ENCODE results near the gene DYSF. TPM values are rescaled to one million over a fixed set of nuclear protein-coding genes. Genes with fewer than 3 reads are reported as not detected.

Gene DYSF
- total and polyA plus RNA-seq, 2 donors (not counting 3 experiments of a cell fraction or from before 2014, with no cell fraction given): 50.9 to 152 TPM

DNA sequence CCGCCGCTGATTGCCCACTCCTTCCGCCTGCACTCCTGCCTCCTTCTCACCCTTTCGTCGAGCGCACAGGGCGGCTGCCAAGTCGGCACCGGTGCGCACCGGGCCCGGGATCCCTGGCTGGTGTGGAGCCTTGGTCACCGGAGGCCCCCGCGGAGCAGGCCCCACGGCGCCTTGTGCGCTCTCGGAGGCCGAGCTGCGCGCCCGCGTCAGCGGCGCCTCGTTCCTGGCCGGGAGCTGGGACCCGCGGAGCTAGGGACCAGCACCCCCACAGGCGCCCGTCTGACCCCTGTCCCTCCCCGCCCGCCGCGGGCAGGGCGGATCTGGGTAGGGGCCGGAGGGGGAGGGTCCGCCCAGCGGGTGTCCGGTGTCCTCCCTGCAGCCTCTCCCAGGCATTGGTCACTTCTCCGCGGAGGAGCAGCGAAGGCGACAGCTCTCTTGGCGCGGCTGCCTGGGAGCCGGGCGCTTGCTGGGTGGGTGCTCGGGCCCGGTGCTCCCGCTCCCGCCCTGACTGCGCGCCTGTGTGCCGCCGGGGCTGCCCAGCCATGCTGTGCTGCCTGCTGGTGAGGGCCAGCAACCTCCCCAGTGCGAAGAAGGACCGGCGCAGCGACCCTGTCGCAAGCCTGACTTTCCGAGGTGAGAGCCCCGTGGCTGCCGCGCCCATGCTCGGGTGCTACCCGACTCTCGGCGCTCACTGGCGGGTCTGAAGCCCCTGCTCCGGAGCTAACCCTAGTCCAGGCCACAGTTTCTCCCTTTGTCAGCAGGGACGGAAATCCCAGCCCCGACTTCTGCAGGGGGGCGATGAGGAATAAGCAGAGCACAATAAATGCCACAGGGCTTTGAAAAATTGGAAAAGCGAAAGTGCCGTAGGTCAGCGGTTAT lies 13.2 kb downstream of the DYSF start:
- Histone ChIP-seq H3K9me3 (replicated peaks; ENCODE audit: control insufficient read depth, insufficient read depth, low read length) (no peaks in the 10 kb centered on the region), H4K20me1 (replicated peaks; ENCODE audit: control insufficient read depth, extremely low read depth, insufficient read depth, low read length) (no peaks in the 10 kb centered on the region), H3K4me1 (ENCODE audit: control insufficient read depth, extremely low read depth, insufficient read depth, low read length) (peaks cover 34% of the 10 kb centered on the region), H3K4me3 (replicated peaks in 1 of 3; ENCODE audit: insufficient read depth in 1 of 3, low read depth in 1 of 3, low read length in 3 of 3) (peak overlapping the region; percentile 65 to 98 (median 83)), H3K27ac (ENCODE audit: insufficient read depth, low read depth, low read length) (peak overlapping the region; percentile 65), H3K36me3 (ENCODE audit: control insufficient read depth in 2 of 2, extremely low read depth in 1 of 2, insufficient read depth in 2 of 2, low read length in 2 of 2) (no peaks in the 10 kb centered on the region), H3K9ac (replicated peaks; ENCODE audit: extremely low read depth, insufficient read depth, low read length) (peak overlapping the region; percentile 90), H3K4me2 (ENCODE audit: insufficient read depth, low read length) (peak overlapping the region; percentile 98), H3K27me3 (ENCODE audit: control insufficient read depth in 2 of 2, insufficient read depth in 2 of 2, low read length in 2 of 2) (no peaks in the 10 kb centered on the region), H3K79me2 (ENCODE audit: control insufficient read depth, insufficient read depth, low read length) (peaks cover 6% of the 10 kb centered on the region), H2AFZ (ENCODE audit: low read depth, low read length) (peak overlapping the region; percentile 91), H3K9me1 (replicated peaks; ENCODE audit: control insufficient read depth, extremely low read depth, insufficient read depth, low read length) (no peaks in the 10 kb centered on the region)
- ChIA-PET POLR2A (interaction anchor here (0.9 to 1.5 kb wide), 5 partner anchors 12 to 43 kb away, joined by 3 to 6 read pairs (median 3); no protein-coding TSS in a partner anchor), CTCF (interaction anchor here (1.0 to 19.5 kb wide), 6 partner anchors 10 to 167 kb away, joined by 4 to 670 read pairs (median 7); partner anchors contain the start of gene DYSF)
- dilution Hi-C loops (cut with MboI; ENCODE audit: extremely low pct_ligation_motif_present, low sequenced_read_pairs) (no loop called here), intact Hi-C loops (cut with micrococcal nuclease) (loop anchor here (1.0 kb wide), 2 partner anchors 26 to 38 kb away; no protein-coding TSS in a partner anchor)
- peak; percentile 69 for TF ChIP-seq POLR2A (IDR thresholded peaks at IDR 0.05; ENCODE audit: low read depth, low read length)
- TF ChIP-seq FOS (IDR thresholded peaks at IDR 0.05; ENCODE audit: borderline replicate concordance, insufficient read depth, low read length): no peak
- TF ChIP-seq GATA2 (IDR thresholded peaks at IDR 0.05; ENCODE audit: insufficient read depth, insufficient read length, low read depth, low read length): no peak
- TF ChIP-seq, protein P1, sequence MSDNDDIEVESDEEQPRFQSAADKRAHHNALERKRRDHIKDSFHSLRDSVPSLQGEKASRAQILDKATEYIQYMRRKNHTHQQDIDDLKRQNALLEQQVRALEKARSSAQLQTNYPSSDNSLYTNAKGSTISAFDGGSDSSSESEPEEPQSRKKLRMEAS (IDR thresholded peaks at IDR 0.05; ENCODE audit: insufficient read depth, insufficient read length): no peak
- peak; percentile 69 for TF ChIP-seq POLR2AphosphoS5 (IDR thresholded peaks at IDR 0.05; ENCODE audit: insufficient read depth, low read depth, low read length)
- TF ChIP-seq EZH2 (IDR thresholded peaks at IDR 0.05; ENCODE audit: borderline replicate concordance, low read depth, low read length, severe bottlenecking): no peak
- DNase-seq (ENCODE audit: low read depth, low spot score): peak; percentile 52
- TSS peak; percentile 64 for BruUV-seq (replicated peaks)
- FAIRE-seq: peak; percentile 75

Data from endothelial cell of umbilical vein (primary cell).